Fibroblast of pulmonary artery (primary cell): ENCODE results near the gene PTPRM.

Experiments
- DNase-seq: peaks from one replicate; pipeline ENCODE4 v3.0.0-alpha.2; 2010; ENCODE audit warnings: low read depth
- H3K4me3 ChIP-seq: replicated peaks from 2 replicates; pipeline ENCODE4 v1.5.1; 2011; ENCODE audit warnings: low read depth, mild to moderate bottlenecking, control low read depth, low read length, moderate library complexity
- CTCF ChIP-seq: IDR thresholded peaks from 2 replicates; pipeline ENCODE4 v1.5.1; 2011; ENCODE audit warnings: mild to moderate bottlenecking, control low read depth, low read length, inconsistent platforms; ENCODE audit errors: missing control alignments

Gene PTPRM

GRCh38 chr18:8133032-8133431 lies 565.9 kb downstream of the PTPRM start:
- H3K4me3 ChIP-seq: no peak overlapping the region
- no peak for DNase-seq
- TF ChIP-seq CTCF: no peak

GRCh38 chr18:8133888-8134287 lies 566.8 kb downstream of the PTPRM start:
- no peak overlapping the region for H3K4me3 ChIP-seq
- TF ChIP-seq CTCF: no peak
- no peak for DNase-seq

- TF ChIP-seq CTCF: no peak
- DNase-seq: no peak
- H3K4me3 ChIP-seq: no peak overlapping the region
These were observed 572.0 kb downstream of the PTPRM start for GRCh38 chr18:8139127-8139527.

GRCh38 chr18:8139891-8140406 lies 572.8 kb downstream of the PTPRM start:
- no peak for TF ChIP-seq CTCF
- no peak for DNase-seq

GRCh38 chr18:8140841-8141501 lies 573.9 kb downstream of the PTPRM start:
- DNase-seq: peak; percentile 76
- TF ChIP-seq CTCF: no peak

More at GRCh38 chr18:8139891-8140406, 572.8 kb downstream of the PTPRM start:
- H3K4me3 ChIP-seq: no peak overlapping the region

GRCh38 chr18:8142131-8142711 lies 575.1 kb downstream of the PTPRM start:
- H3K4me3 ChIP-seq: no peak overlapping the region
- TF ChIP-seq CTCF: no peak
- peak; percentile 80 for DNase-seq

More at GRCh38 chr18:8140841-8141501, 573.9 kb downstream of the PTPRM start:
- no peak overlapping the region for H3K4me3 ChIP-seq
